ENCODE measurements around the gene ZNF681. TPM values are rescaled to one million over a fixed set of nuclear protein-coding genes. Genes with fewer than 3 reads are reported as not detected.

Gene ZNF681
- total RNA-seq, 1 donor from 2014 or later = 7.3 TPM

DNA sequence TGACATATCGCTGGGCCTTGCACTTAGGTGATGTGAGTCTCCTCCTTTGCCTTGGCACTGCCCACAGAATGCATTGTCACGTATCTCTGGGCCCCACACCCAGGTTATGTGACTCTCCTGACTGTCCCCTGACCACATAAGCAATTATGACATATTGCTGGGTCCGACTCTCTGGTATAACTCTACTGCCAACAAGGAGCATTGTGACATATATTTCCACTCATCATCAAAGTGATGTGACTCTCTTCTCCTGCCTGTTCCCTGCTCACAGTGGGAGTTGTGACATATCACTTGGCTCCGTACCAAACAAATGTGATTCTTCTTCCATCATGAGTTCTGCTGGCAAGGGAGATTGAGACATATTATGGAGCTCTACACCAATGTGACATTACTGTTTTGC lies 15.4 kb upstream of the ZNF681 start:
- peaks cover 3% of the 10 kb centered on the region for H3K9me3 Mint-ChIP-seq

DNA sequence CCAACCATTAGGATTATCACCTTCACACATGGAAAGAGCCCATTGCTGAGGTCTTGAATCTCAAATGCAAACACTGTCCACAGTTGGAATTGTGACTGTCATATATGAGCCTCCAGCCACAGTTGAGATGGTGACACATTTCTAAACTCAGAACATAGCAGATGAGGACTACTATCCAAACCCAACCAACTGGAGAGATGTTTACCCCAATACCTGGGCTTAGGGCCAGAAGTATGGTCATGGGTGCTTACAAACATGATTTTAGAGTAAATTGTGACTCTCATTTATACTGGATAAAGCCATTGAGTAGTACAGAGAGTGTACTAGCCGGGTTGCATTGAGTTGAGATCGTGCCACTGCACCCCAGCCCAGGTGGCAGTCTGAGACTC lies 14.0 kb upstream of the ZNF681 start:
- DNase-seq (ENCODE audit: low spot score in 2 of 2, unreplicated experiment in 2 of 2) = no peak
- H3K27me3 Mint-ChIP-seq (ENCODE audit: low read depth) = no peaks in the 10 kb centered on the region
- TF ChIP-seq, protein P1, sequence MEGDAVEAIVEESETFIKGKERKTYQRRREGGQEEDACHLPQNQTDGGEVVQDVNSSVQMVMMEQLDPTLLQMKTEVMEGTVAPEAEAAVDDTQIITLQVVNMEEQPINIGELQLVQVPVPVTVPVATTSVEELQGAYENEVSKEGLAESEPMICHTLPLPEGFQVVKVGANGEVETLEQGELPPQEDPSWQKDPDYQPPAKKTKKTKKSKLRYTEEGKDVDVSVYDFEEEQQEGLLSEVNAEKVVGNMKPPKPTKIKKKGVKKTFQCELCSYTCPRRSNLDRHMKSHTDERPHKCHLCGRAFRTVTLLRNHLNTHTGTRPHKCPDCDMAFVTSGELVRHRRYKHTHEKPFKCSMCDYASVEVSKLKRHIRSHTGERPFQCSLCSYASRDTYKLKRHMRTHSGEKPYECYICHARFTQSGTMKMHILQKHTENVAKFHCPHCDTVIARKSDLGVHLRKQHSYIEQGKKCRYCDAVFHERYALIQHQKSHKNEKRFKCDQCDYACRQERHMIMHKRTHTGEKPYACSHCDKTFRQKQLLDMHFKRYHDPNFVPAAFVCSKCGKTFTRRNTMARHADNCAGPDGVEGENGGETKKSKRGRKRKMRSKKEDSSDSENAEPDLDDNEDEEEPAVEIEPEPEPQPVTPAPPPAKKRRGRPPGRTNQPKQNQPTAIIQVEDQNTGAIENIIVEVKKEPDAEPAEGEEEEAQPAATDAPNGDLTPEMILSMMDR (IDR thresholded peaks at IDR 0.05; ENCODE audit: unreplicated experiment) = no peak

More for the DNA sequence above, 15.4 kb upstream of the ZNF681 start:
- DNase-seq (ENCODE audit: low spot score in 2 of 2, unreplicated experiment in 2 of 2) = no peak
- H3K36me3 Mint-ChIP-seq = peaks cover 27% of the 10 kb centered on the region
- no peak overlapping the region for H3K4me3 Mint-ChIP-seq
- H3K27me3 Mint-ChIP-seq (ENCODE audit: low read depth) = no peaks in the 10 kb centered on the region
- no peaks in the 10 kb centered on the region for H3K4me1 Mint-ChIP-seq
- TF ChIP-seq, protein P1 (IDR thresholded peaks at IDR 0.05; ENCODE audit: unreplicated experiment) = no peak
- H3K27ac Mint-ChIP-seq = no peak overlapping the region

DNA sequence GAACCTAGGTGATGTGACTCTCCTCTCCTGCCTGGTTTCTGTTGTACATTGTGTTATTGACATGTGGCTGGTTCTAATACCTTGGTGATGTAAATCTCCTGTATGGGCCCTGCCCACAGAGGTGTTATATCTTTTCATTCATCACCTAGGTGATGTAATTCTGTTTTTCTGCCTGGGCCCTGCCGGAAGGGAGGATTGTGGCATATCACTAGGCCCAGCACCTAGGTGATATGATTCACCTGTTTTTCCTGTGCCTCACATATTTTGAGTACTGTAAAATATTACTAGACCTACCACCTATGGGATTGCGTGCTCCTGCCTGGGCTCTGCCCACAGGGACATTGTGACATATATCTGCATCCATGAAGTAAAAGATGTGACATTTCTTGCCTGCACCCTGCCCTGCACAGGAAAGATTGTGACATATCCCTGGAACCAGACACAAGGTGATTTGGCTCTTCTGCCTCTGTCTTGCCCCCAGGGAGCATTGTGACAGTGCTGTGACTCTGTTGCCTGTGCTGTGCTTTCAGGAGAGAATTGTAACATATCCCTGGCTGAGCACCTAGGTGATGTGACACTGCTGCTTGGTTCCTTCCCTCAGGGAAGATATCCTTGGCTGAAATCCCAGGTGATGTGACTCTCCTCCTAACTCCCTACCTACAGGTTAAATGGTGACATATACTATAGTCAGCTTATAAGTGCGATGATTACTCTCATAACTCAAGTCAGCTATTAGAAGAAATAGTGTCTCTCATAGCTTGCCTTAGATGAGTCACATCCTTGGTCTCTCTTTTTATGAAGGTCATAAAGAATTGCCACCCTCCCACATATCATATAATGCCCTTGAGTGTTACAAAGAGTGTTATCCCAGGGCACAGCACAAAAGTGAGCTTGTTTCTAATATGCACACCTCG lies 13.3 kb upstream of the ZNF681 start:
- no peak for DNase-seq (ENCODE audit: low spot score in 2 of 2, unreplicated experiment in 2 of 2)
- H3K27me3 Mint-ChIP-seq (ENCODE audit: low read depth) = no peaks in the 10 kb centered on the region
- H3K4me3 Mint-ChIP-seq = no peak overlapping the region
- no peaks in the 10 kb centered on the region for H3K9me3 Mint-ChIP-seq
- no peaks in the 10 kb centered on the region for H3K4me1 Mint-ChIP-seq
- TF ChIP-seq, protein P1 (IDR thresholded peaks at IDR 0.05; ENCODE audit: unreplicated experiment) = no peak
- no peak overlapping the region for H3K27ac Mint-ChIP-seq
- peaks cover 15% of the 10 kb centered on the region for H3K36me3 Mint-ChIP-seq

More for the DNA sequence above, 14.0 kb upstream of the ZNF681 start:
- Mint-ChIP-seq H3K4me1 (no peaks in the 10 kb centered on the region), H3K36me3 (peaks cover 21% of the 10 kb centered on the region), H3K27ac (no peak overlapping the region), H3K4me3 (no peak overlapping the region), H3K9me3 (no peaks in the 10 kb centered on the region)

DNA sequence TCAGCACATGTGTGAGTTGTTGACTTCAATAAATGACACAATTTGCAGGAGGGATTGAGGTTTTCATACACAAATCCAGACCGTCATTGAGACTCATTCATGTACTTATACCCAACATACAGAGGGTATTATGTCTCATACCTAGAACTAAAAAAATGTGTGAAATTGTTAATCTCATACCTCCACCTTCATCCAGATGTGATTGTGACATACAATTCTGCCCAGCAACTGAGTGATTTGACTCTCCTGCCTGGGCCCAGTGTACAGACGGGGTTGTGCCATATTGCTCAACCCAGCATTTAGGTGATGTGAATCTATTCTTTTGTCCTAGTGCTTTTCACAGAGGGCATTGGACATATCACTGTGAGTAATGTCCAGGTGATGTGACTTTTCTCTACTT lies 12.6 kb upstream of the ZNF681 start:
- Mint-ChIP-seq H3K4me3 (no peak overlapping the region), H3K36me3 (peaks cover 11% of the 10 kb centered on the region), H3K27me3 (ENCODE audit: low read depth) (no peaks in the 10 kb centered on the region), H3K4me1 (no peaks in the 10 kb centered on the region), H3K9me3 (no peaks in the 10 kb centered on the region), H3K27ac (no peak overlapping the region)
- DNase-seq (ENCODE audit: low spot score in 2 of 2, unreplicated experiment in 2 of 2) = no peak
- TF ChIP-seq, protein P1 (IDR thresholded peaks at IDR 0.05; ENCODE audit: unreplicated experiment) = no peak

DNA sequence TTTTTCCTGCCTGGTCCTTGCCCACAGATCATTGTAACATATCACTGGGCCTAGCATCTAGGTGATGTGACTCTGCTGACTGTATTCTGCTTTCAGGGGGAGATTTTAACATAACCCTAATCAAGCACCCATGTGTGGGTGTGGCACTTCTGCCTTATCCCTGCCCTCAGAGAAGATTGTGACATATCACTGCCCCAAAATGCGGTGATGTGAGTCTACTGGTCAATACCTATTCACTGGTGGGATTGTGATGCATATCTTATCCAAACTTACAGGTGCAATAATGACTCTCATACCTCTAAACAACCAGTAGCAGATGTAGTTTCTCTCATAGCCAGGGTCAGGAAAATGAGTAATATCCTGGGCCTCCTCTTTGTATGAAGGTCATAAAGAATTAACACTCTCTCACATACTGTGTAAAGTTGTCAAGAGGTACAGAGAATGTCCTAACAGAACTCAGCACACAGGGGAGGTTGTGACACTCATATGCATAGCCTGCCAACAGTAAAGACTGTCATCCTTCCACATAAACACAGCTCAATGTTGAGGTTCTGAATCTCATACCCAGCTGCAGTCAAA lies 12.1 kb upstream of the ZNF681 start:
- no peak for DNase-seq (ENCODE audit: low spot score in 2 of 2, unreplicated experiment in 2 of 2)
- Mint-ChIP-seq H3K9me3 (no peaks in the 10 kb centered on the region), H3K36me3 (peaks cover 12% of the 10 kb centered on the region), H3K27ac (no peak overlapping the region), H3K4me1 (peaks cover 2% of the 10 kb centered on the region), H3K4me3 (no peak overlapping the region), H3K27me3 (ENCODE audit: low read depth) (no peaks in the 10 kb centered on the region)
- TF ChIP-seq, protein P1 (IDR thresholded peaks at IDR 0.05; ENCODE audit: unreplicated experiment) = no peak
